NCI-H1694 treated with DMSO at 0.1 percent for 48 hours (cell line): ENCODE measurements around the gene RGS14.
"Not testable (repeated sequence)": the region's sequence is repeated elsewhere in the genome, so short reads cannot be mapped to it uniquely, and the experiment has no call there.

Experiments
- DNase-seq: peaks from one replicate; lab custom pipeline; 2025; lab: John Stamatoyannopoulos, UW

The RGS14 gene

DNA sequence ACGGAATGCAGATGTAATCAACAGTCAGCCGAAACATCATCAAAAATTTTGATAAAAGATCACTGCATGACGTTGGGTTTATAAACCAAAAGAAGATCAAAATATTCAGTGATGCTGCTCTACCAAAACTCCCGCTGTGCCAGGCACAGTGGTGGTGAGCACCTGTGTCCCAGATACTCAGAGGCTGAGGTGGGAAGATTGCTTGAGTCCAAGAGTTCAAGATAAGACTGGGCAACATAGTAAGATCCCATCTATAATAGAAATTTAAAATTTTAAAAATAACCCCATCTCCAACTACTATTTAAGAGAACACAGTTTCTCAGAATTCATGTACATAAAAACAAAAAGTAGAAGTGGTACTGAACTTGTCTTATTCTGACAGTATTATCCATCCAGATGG lies 10.0 kb upstream of the RGS14 start:
- DNase-seq = no peak

GRCh38 chr5:177349362-177349647 lies 8.4 kb upstream of the RGS14 start:
- DNase-seq = no peak

DNA sequence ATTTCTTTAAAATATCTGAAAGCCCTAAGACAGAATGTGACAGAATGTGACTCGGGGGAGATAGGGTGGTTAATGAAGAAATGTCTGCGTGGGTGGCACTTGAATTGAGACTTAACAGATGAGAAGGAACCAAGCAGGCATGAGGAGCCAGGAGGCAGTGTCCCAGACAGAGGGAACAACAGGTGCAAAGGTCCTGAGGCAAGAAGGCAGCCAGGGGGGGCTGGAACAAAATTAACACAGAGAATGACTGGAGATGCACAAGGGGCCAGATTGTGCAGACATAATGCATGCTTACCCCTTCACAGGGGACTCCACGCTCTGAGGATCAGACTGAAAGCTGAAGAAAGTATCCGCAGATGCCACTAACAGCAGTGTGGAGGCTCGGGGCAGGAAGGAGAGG lies 8.0 kb upstream of the RGS14 start:
- no peak for DNase-seq

DNA sequence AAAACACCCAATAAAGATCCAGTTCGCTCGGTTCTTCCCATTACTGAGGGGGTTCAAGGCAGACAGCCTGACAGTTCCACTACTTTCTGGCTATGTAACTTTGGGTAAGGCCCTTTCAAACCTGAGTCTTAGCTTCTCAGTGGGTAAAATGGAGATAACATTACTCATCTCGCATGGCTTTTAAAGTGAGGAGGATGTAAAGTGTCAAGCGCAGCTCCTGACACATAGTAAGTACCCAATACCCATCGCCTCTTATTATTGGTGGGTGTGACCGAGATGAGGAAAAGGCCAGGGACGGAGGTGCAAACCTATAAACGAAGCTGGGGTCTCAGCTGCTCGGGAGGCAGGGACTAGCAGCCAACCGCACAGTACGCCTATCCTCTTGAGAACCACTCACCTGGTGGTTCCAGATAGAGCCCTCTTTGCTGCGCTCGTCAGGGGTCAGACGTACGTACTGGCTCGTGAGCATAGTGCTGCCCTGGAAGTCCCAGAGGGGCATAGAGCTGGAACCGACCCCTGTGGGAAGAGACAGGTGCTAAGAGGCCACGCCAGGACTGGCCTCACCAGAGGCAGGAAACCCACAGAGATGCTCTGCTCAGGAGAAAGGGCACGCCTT lies 6.8 kb upstream of the RGS14 start:
- DNase-seq = no peak

- DNase-seq = peak; percentile 81
Observed at GRCh38 chr5:177351392-177352329, 6.1 kb upstream of the RGS14 start, which contains the start of gene LMAN2. TSS of gene LMAN2 (minus strand) at chr5:177351668. CDS start at chr5:177351647, 21 bp downstream.

DNA sequence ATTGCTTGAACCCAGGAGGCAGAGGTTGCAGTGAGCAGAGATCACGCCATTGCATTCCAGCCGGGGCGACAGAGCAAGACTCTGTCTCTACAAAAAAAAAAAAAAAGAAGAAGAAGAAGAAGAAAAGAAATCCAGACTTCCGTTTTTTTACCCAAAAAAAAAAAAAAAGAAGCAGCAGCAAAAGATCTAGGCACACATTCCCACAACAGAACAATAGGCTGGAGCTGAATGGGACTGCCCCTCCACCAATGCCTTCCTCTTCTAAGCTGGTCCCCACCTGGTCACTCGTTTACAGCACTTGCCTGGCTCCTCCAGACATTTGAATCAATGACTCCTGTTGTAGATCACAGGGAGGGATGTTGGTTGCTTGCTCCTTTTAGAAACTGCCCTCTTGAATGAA lies 4.6 kb upstream of the RGS14 start:
- DNase-seq = no peak

DNA sequence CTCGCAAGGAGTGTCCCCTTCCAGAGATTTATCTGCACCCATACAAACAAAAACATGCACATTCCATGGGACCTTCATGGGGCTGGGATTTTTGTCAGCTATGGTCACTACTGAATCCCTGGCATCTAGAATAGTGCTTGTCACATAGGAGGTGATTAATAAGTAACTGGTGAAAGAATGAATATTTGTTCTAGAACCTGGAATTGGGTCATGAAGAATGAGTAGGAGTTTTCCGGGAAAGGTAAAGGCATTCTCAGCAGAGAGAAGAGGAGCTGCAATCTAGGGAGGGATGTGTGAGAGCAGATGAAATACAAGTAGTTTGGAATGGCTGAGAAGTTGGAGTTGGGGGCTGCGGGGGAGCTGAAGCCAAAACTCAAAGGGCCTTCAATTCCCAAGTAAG lies 3.5 kb upstream of the RGS14 start:
- no peak for DNase-seq

GRCh38 chr5:177354711-177355110 lies 3.0 kb upstream of the RGS14 start:
- no peak for DNase-seq

DNA sequence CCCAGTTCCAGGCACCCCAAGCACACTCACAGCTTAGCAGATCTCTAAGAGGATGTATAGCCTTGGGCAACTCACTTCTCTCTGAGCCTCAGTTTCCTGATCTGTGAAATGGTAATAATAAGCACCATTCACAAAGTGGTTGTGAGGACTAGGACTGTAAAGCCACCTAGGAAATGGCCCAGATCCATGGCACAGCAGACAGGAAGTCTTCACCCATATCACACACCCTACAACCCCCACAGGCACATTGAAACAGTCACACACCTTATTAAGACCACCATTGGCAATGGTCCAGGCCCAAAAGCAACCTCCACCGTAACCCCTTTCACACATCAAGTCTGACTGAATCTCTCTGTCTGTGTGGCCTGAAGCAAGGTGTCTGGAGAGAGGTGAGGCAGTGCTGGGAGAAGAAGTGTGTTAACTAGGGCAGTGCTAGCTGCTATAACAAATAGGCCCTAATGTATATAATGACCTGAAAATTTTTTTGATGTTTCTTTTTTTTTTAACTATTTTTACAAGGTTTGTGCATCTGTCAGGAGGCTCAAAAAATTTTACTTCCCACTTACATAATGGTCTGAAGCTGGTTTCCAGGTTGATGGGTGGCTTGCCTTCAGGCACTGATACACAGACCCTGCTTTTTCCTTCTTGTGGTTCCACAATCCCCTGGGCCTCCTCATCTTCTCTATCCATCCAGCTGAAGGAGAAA lies 2.4 kb upstream of the RGS14 start:
- no peak for DNase-seq

DNA sequence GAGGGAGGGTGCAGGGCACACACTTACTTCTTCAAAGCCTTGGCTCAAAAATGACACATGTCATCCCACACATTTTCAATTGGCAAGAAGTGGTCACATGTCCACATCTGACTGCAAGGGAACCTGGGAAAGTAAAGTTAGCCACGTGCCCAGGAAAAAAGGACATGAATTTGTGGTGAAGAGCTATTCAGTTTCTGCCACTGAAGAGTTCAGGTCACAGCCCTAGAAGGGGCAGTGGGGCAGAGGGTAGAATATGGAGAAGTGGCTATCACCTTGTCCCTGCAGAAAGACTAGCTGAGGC lies 1.9 kb upstream of the RGS14 start:
- no peak for DNase-seq

DNA sequence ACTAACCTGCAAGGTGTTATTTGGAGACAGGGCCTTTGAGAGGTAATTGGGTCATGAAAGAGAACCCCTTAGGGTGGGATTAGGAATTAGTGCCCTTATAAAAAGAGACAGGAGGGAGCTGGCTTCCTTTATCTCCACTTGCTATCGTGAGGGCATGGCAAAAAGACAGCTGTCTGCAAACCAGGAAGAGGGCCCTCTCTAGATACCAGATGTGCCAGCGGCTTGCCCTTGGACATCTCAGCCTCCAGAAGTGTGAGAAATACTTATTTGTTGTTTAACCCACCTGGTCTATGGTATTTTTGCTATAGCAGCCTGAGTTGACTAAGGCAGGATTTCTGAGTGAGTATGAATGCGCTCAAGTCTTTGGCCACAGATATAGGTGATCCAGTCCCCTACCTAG lies 978 bp upstream of the RGS14 start:
- no peak for DNase-seq

DNA sequence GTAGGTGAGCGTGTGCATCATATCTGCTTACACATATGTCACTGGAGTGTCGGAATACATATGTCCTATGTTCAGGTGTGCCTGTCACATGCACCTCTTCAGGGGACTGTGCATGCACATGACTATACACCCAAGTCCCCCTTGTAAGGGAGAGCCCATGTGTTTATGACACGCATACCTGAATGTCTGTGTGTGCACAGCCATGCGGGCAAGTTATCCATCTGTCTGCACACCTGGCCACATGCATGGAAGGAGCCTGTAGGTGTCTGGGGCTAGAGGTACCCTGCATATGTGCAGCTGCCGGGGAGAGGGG lies 622 bp upstream of the RGS14 start:
- DNase-seq = no peak

- no peak for DNase-seq
Observed at GRCh38 chr5:177358370-177358819, 671 bp downstream of the RGS14 start.

DNA sequence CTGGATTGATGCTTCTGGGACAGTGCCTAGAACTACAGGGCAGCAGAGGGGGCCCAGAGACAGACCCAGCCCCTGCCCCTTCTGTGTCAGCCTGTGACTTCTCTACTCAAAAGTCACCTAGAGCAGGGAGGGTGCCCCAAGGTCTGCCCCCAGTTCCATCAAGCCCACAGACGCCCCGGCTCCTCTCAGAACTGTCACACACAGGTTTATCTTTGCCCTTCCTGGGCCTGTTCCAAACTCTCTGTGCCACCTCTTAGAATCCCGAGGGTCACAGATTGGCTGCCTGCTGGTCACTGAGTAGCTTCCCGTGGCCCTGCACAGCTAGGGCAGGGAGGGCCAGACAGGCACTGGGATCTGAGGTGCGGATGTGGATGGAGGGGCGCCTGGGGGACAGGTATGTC lies 1.7 kb downstream of the RGS14 start:
- no peak for DNase-seq

DNA sequence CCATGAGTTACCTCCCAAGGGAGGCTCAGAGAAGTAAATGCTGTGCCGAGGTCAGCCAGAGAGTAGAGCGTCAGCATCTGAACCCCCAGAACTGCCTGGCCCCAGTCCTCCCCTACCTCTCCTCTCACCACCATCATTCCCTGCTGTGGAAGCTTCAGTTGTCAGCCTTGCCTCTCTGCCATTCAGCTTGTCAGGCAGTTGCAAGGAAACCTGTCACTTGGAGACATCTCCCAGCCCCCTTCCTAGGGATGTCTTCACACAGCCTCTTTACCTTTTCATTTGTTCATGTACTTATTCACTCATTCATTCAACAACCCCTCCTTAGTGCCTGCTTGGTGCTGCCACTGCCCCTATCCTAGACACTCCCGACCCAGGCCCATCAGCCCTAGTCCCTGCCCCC lies 2.1 kb downstream of the RGS14 start:
- no peak for DNase-seq

DNA sequence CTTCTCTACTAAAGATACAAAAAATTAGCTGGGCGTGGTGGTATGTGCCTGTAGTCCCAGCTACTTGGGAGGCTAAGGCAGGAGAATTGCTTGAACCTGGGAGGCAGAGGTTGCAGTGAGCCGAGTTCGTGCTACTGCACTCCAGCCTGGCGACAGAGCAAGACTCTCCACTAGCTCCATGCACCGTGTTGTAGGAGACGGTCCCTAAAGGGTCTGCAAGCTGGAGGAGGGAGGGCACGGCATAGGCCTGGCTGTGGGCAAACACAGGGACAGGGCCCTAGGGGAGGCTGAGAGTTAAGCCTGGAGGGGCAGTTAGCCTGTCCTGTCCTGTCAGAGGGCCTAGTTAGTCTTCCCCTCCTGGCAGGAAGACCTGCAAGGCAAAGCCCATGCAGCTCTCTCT lies 3.0 kb downstream of the RGS14 start:
- DNase-seq = not testable (repeated sequence)

GRCh38 chr5:177361418-177362291 lies 3.9 kb downstream of the RGS14 start:
- no peak for DNase-seq

GRCh38 chr5:177362292-177362609 lies 4.5 kb downstream of the RGS14 start:
- no peak for DNase-seq

DNA sequence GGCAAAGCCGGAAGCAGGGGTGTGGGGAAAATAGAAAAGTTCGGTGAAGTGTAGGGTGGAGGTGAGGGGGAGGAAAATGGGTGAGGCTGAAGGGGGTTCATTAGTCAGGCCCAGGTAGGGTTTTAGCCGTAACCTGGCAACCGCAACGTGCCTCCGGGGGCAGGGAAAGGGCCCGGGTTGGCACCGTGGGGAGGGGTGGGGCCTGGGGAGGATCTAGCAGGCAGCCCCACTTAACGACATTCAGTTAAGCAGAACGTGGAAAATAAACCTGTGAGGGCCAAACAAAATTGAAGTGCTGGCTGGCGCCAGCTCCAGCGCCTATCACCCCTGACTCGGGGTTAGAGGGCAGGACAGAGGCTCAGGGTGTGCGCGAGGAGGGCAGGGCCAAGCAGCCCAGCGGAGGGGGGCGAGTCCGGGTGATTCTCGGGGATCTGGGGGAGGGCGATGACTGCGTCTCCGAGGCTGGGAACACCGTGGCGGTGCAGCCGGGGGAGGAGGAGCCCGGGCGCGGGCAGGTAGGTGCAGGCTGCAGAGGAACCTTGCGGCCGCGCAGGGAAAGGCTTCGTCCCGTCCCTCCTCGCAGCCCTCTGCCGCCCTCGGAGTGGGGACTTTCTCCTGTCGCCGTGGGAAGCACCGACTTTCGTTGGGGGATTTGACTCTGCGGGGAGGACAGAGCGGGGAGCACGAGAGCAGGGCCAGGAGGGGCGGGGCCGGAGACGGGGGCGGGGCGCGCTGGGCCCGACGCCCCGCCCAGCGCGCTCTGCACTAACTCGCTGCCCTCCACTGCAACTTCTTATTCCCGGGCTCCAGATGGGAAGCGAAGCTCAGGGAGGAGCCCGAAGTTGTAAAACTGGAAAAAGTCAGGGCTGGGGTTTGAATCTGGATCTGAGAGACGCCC lies 5.1 kb downstream of the RGS14 start:
- no peak for DNase-seq

DNA sequence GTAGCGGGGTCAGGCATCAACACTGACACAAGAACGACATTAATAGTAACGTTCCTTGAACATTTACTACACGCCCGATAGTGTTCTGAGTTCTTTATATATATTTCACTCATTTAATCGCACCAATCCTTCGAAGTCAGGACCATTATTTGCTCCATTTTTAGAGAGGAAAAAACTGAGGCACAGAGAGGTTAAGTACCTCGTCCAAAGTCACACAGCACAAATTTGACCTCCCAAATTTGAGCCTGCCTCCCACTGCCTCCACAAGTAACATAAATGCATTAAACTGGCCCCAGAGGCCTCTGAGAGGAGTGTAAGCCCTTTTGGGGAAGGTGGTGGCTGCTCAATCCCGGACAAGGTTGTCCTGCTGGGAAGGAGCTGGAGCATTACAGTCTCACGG lies 5.8 kb downstream of the RGS14 start:
- no peak for DNase-seq

DNA sequence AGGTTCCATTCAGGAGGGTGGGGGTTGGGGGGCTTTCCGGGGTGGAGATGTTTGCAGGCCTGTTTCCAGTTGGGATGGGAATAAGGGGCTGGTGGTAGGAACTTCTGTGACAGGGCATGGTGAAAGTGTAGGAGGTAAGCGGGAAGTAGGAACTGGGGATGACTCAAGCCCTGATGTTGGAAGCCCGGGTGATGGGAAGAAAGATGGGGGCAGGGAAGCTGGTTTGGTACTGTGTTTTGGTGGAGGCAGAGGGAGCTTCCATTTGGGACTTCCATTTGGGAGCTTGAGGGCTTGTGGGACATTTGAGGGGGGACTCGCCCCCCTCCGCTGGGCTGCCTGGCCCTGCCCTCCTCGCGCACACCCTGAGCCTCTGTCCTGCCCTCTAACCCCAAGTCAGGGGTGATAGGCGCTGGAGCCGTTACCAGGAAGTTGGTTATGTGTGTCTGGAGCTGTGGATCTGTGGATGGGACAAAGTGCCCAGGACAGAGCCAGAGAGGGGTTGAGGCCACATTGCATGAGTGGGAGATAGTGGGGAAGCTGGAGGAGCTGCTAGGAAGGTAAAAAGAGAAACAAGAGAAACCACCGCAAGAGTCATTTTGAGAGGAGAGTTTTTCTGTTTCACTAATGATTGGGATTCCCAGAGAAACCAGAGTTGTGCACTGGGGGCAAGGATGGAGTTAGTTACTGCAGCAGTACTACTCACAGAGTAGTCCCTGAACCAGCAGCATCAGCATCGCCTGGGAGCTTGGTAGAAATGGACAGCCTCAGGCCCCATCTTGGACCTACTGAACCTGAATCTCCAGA lies 6.6 kb downstream of the RGS14 start:
- no peak for DNase-seq
